NCI-H1092 (cell line): ENCODE results near the gene TMEM132D.

ENCODE experiments used
- DNase-seq: peaks from one replicate; lab custom pipeline; 2025; lab: John Stamatoyannopoulos, UW

TMEM132D gene

DNA sequence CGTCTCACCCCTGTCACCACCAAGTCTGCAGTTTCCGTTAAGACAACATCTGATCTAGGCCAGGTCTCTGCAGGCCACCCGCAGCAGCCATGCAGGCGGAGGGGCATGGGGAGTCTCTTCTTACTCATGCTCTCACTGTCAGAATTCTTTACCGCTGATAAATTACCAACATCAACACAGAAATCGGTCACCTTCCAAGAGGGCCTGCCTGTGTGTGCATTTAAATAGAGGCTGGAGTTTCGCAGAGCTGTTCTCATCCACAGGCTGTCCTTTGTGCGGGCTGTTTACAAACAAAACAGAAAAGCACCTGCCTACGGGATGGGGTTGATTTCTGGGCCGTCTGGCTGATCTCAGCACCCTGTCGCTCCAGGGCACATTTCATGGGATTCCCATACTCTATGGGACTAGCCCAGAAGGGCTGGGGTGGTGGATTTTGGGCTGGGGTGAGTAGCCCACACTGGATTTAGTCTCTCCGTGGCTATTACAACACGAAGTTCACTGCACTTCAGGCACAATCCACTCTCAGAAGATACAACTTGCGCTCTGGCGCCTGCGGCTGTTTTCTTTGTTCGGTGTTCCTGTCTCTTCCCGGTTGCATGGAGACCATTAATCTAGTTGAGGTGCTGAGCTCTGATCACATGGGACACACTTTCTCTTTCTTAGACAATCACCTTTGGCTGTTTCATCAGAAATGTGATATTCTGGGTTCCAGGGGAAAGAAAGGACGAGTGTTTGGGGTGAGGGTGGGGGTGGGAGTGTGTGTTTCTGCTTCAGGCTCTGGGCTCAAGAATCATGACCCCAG, 719.5 kb downstream of the TMEM132D start:
- DNase-seq: no peak

DNA sequence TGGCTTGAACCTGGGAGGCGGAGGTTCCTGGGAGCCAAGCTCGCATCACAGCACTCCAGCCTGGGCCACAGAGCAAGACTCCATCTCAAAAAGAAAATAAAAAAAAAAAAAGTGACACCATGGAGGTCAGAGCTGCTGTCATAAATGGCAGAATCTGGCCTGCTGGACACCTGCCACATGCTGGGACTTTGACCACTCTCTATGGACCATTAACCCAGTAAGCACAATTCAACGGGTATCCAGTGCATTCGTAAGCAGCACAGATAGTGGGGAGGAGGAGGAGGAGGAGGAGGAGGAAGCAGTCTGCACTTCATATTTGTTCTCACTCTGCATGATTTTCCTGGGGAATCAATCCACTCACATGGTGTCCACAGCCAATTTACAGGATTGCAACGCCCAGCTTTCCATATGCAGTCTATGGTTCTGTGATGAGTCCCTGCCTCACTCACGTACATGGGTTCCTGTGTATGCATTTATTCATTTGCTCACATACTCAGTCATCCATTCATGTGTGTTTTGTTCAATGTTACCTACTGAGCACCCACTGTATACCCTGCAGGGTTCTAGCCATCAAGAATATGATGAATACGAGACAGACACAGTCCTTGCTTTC, 723.8 kb downstream of the TMEM132D start:
- DNase-seq: no peak

DNA sequence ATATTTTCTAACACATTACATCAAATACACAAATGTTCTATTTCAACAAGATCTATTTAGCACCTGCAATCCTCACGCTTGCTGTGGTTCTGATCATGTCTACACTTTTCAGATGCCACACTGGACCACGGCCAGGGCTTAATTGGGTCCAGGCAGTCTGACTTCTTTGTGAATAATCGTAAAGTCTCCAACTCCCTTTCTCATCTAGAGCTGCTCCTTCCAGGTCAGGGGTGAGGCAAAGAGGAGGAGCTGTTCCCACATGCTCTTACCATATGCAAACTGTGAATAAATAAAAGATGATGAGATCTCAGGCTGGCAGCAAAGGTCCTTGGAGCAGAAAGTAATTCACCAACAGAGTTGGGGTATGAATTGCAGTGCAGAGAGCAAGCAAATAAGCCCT, 733.9 kb downstream of the TMEM132D start:
- DNase-seq: no peak

DNA sequence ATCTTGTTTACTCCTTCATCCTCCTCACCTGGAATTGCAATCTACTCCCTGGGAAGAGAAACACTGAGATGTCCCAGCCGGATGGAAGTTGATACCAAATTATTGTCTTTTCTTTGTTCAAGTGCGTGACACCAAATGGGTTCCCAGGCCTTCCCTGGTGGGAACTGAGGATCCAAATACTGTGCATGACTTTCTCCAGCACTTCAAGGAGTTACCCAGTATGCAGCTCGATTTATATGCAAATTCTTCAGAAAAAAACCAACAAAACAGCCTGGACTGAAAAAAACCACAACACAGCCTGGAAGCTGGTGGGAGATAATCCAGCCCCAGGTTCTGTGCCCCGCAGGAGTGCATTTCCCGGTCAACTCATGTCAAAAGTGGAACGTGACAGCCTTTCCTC, 740.0 kb downstream of the TMEM132D start:
- DNase-seq: no peak

DNA sequence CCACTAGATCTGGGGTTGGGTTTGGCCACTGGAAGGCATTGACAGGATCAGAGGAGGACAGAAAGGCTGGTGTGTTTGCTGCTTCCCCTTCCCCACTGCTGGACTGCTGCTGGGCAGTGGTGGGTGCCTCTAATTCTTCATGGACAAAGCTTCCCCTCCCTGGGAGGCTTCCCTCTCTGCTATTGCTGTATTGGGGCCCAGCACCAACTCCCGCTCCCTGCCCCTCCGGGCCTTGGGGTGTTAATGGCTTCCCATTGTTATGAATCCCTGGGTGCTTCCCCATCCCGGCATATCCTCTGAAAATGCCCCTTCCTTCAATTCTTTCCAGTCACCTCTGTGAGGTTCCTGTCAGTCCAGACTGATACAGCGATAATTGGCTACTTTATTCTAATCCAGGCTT, 740.4 kb downstream of the TMEM132D start:
- DNase-seq: no peak

DNA sequence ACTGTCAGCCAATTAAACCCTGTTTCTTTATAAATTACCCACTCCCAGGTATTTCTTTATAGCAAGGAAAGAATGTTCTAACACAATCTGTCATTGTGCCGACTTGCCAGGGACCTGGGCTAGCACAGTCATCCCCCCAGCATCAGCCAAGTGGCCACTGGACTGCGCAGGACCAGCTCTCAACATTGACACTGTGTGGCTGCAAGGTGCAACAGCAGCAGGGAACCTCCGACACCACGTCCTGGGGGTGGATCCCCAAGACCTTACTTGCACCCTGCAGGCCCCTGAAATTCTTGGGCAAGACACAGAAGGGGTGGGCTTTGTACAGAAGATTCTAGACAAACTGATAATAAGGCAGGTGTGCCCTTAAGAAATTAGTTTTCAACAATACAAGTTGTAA, 741.0 kb downstream of the TMEM132D start:
- no peak for DNase-seq

DNA sequence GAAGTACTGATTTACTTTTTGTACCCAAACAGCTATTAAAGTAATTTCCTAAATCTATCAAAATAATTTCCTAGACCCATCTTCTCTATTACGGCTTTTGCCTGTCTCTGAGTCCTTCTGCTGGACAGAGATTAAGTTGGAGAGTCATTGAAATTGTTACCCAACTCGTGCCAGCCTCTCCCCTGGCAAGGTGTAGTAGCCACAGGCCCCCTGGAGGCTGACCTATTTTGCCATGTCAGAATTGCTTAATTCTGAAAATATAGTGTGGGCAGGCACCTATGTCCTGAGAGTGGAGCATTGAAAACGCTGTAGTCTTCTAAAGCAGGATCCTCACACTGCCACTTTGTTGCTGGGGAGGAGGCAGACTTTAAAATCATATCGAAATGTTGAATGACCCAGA, 742.3 kb downstream of the TMEM132D start:
- DNase-seq: no peak

DNA sequence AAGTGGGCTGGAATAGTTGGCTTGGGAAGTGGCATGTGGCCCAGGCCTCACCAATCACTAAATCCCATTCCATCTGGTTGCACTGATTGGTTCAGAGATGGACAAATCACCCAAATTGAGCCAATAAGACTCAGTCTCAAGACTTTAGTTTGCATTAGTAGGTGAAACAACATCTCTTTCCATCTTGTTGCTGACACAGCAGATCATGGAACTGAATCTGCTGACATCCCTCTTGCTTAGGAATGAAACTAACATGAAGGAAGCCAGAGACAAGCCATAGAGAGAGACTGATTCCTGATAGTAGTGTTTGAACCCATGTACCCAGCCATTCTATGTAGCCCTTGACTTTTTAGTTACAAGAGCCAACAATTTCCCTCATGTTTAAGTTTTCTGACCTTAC, 743.5 kb downstream of the TMEM132D start:
- no peak for DNase-seq

DNA sequence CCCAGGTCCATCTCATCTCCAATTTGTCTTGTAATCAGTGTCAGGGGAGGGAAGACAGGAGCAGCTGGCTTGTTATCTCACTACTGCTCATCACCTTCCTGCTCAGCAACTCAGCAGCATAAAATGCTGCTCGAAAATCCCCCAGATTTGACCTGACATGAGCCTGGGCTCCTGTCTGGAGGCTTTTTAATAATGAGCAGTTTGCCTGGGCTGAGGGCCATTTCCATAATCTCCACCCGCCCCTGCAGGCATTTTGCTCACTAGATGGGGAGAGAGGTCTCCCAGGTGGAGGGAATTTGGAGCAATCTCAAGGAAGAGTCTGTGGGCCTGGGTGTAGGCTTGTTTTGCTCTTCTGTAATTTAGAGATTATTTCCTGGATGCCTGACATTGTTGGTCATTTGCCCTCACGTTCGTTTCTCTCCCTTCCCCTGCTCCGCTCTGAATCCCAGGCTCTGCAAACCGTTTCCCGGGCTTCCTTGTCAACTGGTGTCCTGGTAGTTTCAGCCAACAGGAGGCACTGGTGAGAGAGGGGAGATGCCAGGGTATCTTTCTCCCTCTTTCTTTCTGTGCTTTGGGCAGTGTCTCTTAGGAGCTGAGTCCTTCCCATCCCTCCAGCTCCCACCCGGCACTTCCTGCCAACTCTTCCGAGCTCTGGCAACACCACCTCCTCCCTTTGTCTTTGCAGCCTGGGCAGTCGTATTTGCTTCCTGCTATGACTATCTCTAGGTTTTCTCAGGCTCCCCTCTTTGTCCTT, 751.3 kb downstream of the TMEM132D start:
- DNase-seq: no peak

DNA sequence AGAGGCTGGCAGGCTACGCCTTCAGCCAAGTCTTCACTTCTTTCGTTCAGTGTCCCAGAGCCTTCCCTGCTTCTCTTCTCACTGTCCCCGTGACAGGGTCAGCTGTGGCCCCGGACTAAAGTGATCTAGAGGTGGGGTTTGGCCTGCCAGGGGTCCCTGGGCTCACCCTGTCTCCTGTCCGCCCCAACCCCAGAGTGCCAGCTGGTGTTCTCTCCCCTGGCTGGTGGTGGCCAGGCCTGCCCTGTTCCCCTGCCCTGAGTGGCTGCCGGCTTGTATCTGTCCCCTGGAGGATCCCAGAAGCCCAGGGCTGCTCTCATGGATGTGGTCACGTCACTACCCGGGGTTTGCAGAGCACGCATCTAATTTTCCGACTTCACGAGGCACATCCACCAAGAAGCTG, 753.1 kb downstream of the TMEM132D start:
- DNase-seq: no peak

DNA sequence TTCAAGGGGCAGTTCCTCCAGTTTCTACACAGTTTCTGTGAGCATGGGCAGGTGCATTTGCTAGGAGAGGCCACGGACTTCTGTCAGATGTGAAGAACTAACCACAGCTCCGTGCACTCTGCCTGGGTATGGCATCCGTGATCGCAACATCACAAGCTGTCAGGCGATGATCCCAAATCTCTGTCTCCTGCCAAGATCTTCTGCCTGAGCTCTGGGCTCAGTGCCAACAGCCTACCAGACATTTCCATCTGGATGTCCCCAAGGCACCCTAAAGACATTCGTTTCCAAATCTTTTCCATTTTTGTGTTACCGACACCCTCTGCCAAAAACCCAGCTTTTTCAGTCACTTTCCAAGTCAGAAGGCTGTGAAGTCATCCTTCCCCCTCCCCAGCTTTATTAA, 758.4 kb downstream of the TMEM132D start:
- no peak for DNase-seq

DNA sequence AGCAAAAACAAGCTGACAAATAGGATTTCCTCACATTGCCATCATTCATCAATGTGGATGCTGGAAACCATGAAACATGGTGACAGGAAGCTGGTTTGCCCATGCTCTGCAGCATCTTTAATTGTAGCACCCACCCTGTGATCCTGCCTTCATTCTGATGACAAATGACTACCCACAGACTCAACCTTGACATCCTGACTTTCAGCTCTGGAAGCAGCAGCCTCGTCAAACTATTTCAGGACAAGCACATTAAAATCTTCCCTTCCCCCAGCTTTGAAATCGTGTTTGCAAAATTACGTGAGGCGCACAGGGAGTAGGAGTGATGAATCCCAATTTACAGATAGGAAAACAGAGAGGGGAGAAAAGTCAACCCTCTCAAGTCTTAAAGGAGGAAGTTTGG, 765.0 kb downstream of the TMEM132D start:
- DNase-seq: no peak

DNA sequence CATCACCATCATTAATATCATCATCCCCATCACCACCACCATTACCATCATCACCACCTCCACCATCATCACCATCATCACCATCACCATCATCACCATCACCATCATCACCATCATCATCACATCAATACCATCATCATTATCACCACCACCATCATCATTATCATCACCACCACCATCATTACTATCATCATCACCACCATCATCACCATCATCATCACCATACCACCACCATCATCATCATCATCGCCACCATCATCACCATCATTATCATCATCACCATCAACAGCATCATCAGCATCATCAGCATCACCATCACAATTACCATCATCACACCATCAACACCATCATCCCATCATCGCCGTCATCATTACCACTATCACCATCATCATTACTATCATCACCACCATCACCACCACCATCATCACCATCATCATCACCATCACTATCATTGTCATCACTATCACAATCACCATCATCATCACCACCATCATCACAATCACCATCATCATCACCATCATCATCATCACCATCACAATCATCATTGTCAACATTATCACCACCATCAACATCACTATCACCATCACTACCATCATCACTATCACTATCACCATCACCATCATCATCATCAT, 767.0 kb downstream of the TMEM132D start:
- no peak for DNase-seq

DNA sequence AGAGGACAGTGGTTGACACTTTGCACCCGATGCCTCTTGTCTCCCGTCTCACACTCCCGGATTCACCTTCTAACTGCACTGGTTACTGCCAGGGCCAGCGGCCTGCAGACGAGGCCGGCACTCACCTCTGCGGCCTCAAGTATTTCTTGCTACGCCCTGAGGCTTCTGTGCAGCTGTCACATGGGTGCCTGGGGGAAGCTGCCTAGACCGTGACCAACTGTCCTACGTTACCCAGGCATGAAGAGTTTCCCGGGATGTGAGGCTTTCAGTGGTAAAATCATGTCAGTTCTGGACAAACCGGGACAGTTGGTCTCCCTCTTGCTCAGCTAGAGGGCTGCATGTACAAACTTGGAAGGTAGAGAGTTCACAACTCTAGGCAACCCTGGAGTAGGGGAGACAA, 776.1 kb downstream of the TMEM132D start:
- peak; percentile 19 for DNase-seq

DNA sequence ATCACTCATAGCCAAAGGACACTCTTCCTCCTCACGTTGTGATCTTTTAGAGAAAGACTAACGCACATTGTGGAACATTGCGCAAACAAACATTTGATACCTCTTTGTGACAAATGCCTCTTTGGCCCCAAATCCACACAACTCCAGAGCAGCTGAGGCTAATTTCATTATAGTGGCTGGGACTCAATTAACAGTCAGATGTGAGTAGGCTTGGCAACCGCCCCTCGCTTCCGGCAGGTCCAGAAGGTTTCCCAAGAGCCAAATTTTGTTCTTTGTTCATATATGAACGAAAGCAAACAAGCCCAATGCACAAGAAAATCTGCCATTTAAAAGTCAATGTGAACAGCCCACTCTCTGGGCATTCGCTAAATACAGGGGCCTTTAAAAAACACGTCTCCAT, 776.6 kb downstream of the TMEM132D start:
- DNase-seq: peak; percentile 78

DNA sequence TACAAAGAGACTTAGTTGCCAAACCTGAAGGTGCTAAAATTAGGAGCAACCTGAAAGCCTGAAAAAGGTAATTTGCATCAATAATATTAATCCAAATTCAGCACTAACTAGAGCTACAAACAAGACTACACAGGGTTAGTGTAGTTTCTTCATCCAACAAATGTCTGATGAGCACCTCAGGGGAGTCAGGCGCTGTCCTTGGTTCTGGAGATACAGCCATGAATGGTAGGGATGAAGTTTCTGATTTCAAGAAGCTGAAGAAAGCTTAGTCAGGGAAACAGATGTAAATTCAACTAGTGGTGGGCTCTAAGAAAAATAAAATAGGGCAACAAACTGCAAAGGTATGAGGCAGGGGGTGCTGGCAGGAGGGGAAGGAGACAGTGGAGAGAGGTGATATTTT, 784.3 kb downstream of the TMEM132D start:
- DNase-seq: no peak

DNA sequence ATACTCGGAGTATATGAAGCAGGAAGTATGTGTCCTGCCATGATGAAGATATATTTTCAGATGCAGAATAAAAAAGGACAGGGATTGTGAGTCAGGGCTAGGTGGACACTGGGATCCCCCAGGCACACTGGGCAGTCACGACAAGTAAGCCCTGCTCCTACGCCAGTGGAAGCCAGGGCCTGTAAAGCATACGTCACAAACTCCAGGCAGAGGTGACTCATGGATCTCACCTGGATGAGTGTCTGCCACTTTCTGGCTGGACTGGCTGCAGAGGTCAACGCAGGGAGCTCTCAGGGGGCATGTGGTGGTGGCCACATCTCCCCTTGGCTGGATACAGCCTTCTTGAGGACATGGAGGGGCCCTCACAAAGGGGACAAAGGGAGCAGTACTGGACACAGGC, 788.3 kb downstream of the TMEM132D start:
- DNase-seq: no peak

DNA sequence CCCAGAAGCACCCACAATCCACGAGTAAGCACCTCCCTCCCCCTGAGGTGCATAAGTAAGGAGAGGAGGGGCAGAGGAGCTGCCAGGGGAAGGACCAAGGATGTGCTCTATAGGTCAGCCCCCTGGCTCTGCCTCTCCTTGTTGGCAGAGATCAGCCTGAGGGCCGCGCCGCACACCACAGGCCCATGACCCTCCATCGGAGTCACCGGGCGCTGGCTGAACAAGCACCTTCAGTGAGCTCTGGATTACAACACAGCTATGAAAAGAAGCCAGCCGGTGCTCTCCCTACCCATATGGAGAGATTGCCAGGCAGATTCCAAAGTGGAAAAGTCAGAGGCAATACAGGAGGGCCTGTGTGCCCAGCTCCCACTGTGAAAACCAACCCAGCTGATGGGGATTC, 793.2 kb downstream of the TMEM132D start:
- no peak for DNase-seq

DNA sequence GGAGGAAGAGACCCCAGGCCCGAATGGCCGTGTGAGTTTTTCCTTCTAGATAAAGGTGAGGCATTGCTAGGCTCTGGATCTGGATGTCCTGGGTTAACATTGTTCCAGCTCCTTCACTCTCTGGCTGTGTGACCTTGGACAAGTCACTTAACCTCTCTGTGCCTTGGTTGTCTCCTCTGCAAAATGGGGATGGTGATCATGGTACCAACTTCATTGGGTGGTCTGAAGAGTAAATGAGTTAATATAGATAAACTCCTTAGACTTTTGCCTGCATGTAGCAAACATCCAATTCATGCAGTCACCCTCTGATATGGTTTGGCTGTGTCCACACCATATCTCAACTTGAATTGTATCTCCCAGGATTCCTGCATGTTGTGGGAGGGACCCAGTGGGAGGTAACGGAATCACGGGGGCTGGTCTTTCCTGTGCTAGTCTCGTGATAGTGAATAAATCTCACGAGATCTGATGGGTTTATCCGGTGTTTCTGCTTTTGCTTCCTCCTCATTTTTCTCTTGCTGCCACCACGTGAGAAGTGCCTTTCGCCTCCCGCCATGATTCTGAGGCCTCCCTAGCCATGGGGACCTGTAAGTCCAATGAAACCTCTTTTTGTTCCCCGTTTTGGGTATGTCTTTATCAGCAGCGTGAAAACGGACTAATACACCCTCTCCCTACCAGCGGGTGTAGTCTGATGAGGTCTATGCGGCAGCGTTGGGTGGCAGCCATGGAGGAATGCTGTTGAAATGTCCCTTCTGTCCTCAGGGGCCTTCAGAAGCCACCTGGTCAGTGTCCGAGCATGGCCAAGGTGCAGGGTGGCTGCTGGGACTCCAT, 794.4 kb downstream of the TMEM132D start:
- no peak for DNase-seq

DNA sequence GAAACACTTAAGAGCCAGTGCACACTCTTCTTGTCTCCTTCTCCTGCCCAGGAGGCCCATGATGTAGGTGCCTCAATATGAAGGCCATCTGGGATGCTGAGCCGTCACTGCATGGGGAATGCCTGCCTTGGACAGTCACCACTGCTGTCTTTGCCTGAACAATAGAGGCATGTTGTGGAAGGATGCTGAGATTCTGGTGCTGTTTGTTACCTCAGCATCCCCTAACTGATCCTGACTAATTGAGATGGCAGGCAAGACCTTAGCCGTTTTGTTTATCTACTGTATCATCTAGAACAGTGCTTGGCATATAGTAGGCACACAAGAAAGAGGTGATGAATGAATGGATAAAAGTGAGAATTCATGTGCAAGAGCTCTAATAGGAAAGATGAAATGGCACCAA, 797.1 kb downstream of the TMEM132D start:
- DNase-seq: no peak

DNA sequence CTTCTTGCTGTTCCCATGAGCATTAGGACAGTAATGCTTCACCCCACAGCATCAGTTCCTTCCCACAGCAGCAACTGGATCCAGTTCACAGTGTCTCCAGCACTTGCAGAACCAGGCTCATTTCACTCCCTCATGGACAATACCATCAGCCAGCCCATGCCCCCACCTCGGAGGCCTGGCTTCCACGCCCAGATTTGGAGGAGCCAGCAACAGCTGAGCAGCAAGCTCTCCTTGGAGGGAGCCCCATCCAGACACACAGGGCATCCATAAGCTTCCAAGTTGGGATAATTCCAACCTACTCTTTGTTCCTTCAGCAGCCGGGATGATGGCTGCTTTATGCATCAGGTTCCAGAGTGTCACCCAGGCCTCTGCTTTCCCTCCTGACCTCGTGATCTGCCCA, 800.6 kb downstream of the TMEM132D start:
- no peak for DNase-seq

DNA sequence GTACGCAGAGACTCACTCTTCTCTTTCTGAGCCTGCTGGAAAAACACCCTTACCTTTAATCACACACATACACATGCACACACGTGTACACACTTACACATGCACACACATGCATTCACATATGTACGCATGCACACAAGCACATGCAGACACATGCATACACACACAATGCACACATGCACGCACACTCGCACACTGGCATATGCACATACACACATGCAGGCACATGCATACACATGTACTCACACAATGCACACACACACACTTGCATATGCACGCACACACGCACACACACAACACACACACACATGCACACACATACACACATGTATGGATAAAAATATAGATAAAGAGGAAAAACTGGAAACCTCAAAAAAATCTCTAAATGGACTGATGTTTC, 801.6 kb downstream of the TMEM132D start:
- DNase-seq: no peak
